ENCODE data around the gene KCNJ12. TPM values are rescaled to one million over a fixed set of nuclear protein-coding genes. Genes with fewer than 3 reads are reported as not detected.
"Not testable (repeated sequence)": the region's sequence is repeated elsewhere in the genome, so short reads cannot be mapped to it uniquely, and the experiment has no call there.

KCNJ12 gene
- total and polyA plus RNA-seq, 2 experiments from 2014 or later, result 0.61 to 2.4 TPM

GRCh38 chr17:21416471-21416981 is 40.4 kb downstream of the KCNJ12 start:
- H4K20me1 ChIP-seq (replicated peaks; ENCODE audit: insufficient read depth); H3K4me1 ChIP-seq (ENCODE audit: insufficient read depth); DNase-seq (ENCODE audit: low spot score); H3K4me1 Mint-ChIP-seq; H3F3A ChIP-seq (replicated peaks; ENCODE audit: low read depth); H3K27ac Mint-ChIP-seq; H3K27me3 Mint-ChIP-seq (ENCODE audit: insufficient read depth, low read depth, poor library complexity); H3K4me2 ChIP-seq; H3K79me2 ChIP-seq (replicated peaks; ENCODE audit: insufficient read depth); H3K27ac ChIP-seq (ENCODE audit: low read depth); H3K4me3 Mint-ChIP-seq; H3K36me3 Mint-ChIP-seq (ENCODE audit: low read depth); H3K4me3 ChIP-seq; H3K36me3 ChIP-seq (ENCODE audit: insufficient read depth); H3K9me3 Mint-ChIP-seq; H3K9me2 ChIP-seq (ENCODE audit: insufficient read depth); H3K27me3 ChIP-seq (ENCODE audit: insufficient read depth); H2AFZ ChIP-seq: not testable (repeated sequence)
- TF ChIP-seq, protein P1, sequence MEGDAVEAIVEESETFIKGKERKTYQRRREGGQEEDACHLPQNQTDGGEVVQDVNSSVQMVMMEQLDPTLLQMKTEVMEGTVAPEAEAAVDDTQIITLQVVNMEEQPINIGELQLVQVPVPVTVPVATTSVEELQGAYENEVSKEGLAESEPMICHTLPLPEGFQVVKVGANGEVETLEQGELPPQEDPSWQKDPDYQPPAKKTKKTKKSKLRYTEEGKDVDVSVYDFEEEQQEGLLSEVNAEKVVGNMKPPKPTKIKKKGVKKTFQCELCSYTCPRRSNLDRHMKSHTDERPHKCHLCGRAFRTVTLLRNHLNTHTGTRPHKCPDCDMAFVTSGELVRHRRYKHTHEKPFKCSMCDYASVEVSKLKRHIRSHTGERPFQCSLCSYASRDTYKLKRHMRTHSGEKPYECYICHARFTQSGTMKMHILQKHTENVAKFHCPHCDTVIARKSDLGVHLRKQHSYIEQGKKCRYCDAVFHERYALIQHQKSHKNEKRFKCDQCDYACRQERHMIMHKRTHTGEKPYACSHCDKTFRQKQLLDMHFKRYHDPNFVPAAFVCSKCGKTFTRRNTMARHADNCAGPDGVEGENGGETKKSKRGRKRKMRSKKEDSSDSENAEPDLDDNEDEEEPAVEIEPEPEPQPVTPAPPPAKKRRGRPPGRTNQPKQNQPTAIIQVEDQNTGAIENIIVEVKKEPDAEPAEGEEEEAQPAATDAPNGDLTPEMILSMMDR (conservative IDR thresholded peaks at IDR 0.05; ENCODE audit: low read depth in 2 of 2), result 0 out of 4 replicates have a peak, but pooled peaks of 1 of the 2 experiments have one; percentile 14
- ATAC-seq, result peak; percentile 22; the same call in 2 of the 3 replicates

DNA sequence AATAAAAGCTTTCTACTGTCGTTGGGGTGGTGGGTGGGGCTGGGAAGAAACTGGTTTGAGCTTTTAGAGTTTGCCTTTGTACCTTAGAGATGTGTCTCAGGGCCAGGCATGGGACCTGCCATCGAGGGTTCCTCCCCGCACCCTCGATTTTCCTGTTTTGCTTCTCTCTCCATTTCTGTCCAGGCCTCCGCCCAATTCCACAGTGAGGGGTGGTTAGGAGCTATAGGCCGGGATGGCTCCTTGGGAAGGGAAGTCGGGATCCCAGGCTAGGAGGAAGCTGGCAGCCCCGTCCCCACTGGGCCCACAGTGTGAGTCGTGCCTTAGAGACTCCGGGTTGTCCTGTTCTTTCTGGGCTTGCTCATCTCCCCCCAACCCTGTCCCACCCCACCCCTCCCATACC is 41.2 kb downstream of the KCNJ12 start:
- not testable (repeated sequence) for ATAC-seq; H3K27me3 Mint-ChIP-seq (ENCODE audit: insufficient read depth, low read depth, poor library complexity); H3K27ac Mint-ChIP-seq; H3K36me3 Mint-ChIP-seq (ENCODE audit: low read depth); H3K4me2 ChIP-seq; H3K9me2 ChIP-seq (ENCODE audit: insufficient read depth); DNase-seq (ENCODE audit: low spot score); H3K4me3 ChIP-seq; H3K4me1 ChIP-seq (ENCODE audit: insufficient read depth); H3K4me3 Mint-ChIP-seq; H3K79me2 ChIP-seq (replicated peaks; ENCODE audit: insufficient read depth); H3K36me3 ChIP-seq (ENCODE audit: insufficient read depth); H3K27me3 ChIP-seq (ENCODE audit: insufficient read depth); H4K20me1 ChIP-seq (replicated peaks; ENCODE audit: insufficient read depth); H2AFZ ChIP-seq; H3K4me1 Mint-ChIP-seq; H3K9me3 Mint-ChIP-seq; H3F3A ChIP-seq (replicated peaks; ENCODE audit: low read depth); H3K27ac ChIP-seq (ENCODE audit: low read depth)

DNA sequence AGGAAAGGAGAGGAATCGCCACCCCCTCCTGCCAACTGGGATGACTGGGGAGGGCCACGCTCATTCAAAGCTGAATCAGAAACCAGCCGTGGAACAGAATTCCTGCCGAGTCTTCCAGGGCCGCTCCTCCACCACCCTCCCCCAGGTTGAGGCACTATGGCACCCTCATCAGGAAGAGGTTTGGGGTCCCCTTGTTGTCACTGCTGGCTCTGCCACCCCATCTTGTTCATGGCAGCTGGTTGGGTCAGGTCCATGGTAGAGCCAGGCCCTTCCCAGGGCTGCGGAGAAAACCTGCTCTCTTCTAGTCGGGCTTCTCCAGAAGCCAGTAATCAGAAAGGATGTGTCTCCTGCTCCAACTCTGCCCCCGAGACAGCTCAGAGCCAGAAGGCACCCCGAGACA is 41.8 kb downstream of the KCNJ12 start:
- Histone ChIP-seq H3K36me3 (ENCODE audit: insufficient read depth) (no peaks in the 10 kb centered on the region), H3F3A (replicated peaks; ENCODE audit: low read depth) (no peaks in the 10 kb centered on the region), H3K27me3 (ENCODE audit: insufficient read depth) (no peaks in the 10 kb centered on the region), H3K9me2 (ENCODE audit: insufficient read depth) (no peaks in the 10 kb centered on the region), H3K4me2 (no peak overlapping the region), H3K79me2 (replicated peaks; ENCODE audit: insufficient read depth) (no peaks in the 10 kb centered on the region), H3K27ac (ENCODE audit: low read depth) (no peak overlapping the region), H2AFZ (no peak overlapping the region), H3K4me3 (no peak overlapping the region), H4K20me1 (replicated peaks; ENCODE audit: insufficient read depth) (no peaks in the 10 kb centered on the region), H3K4me1 (ENCODE audit: insufficient read depth) (no peaks in the 10 kb centered on the region)
- H3K4me3 Mint-ChIP-seq, result no peak overlapping the region
- no peaks in the 10 kb centered on the region for H3K36me3 Mint-ChIP-seq (ENCODE audit: low read depth)
- no peaks in the 10 kb centered on the region; the same call in 2 of the 3 replicates for H3K9me3 Mint-ChIP-seq
- H3K4me1 Mint-ChIP-seq, result 0 out of 3 replicates have a peak, but pooled peaks cover 4% of the 10 kb centered on the region
- no peak for ATAC-seq
- H3K27ac Mint-ChIP-seq, result no peak overlapping the region
- peaks cover 7% of the 10 kb centered on the region for H3K27me3 Mint-ChIP-seq (ENCODE audit: insufficient read depth, low read depth, poor library complexity)
- no peak for DNase-seq (ENCODE audit: low spot score)
- TF ChIP-seq POLR2AphosphoS5 (IDR thresholded peaks at IDR 0.05; ENCODE audit: low read depth), result no peak
- TF ChIP-seq EZH2phosphoT487 (IDR thresholded peaks at IDR 0.05; ENCODE audit: unreplicated experiment), result no peak
- TF ChIP-seq, protein P1 (conservative IDR thresholded peaks at IDR 0.05; ENCODE audit: low read depth in 2 of 2), result no peak
- TF ChIP-seq JUNB (IDR thresholded peaks at IDR 0.05; ENCODE audit: unreplicated experiment), result no peak
- TF ChIP-seq CREB1 (CRISPR knock-in tag; IDR thresholded peaks at IDR 0.05; ENCODE audit: low read depth), result no peak
- no peak for TF ChIP-seq REST (IDR thresholded peaks at IDR 0.05; ENCODE audit: unreplicated experiment)
- TF ChIP-seq STAT1 (IDR thresholded peaks at IDR 0.05; ENCODE audit: unreplicated experiment), result no peak
- TF ChIP-seq EZH2 (IDR thresholded peaks at IDR 0.05; ENCODE audit: low read depth, unreplicated experiment), result no peak

All from GM23338 (cell line).